SJCRH30 (cell line): ENCODE measurements around the gene FRS3. TPM values are rescaled to one million over a fixed set of nuclear protein-coding genes. Genes with fewer than 3 reads are reported as not detected.
A peak's percentile ranks its signal among the peaks of the same experiment; 100 is the strongest.

Source experiments
- DNase-seq, 2 experiments: peaks; one replicate each; pipeline ENCODE4 v3.0.0-alpha.2; 2015 to 2020
- H3K27ac ChIP-seq: fragments of 250-450 bp; sonication (Bioruptor Pico); 2 replicates; pipeline ENCODE4 v1.5.1; 2020; ENCODE audit warnings: mild to moderate bottlenecking, moderate library complexity
- H3K27me3 ChIP-seq: fragments of 250-450 bp; sonication (Bioruptor Pico); 2 replicates; pipeline ENCODE4 v1.5.1; 2020; ENCODE audit warnings: mild to moderate bottlenecking, moderate library complexity
- H3K36me3 ChIP-seq: fragments of 250-450 bp; sonication (Bioruptor Pico); 2 replicates; pipeline ENCODE4 v1.5.1; 2020; ENCODE audit warnings: mild to moderate bottlenecking, moderate library complexity
- H3K4me1 ChIP-seq: fragments of 250-450 bp; sonication (Bioruptor Pico); 2 replicates; pipeline ENCODE4 v1.5.1; 2020; ENCODE audit warnings: mild to moderate bottlenecking, moderate library complexity
- H3K4me3 ChIP-seq: fragments of 250-450 bp; sonication (Bioruptor Pico); 2 replicates; pipeline ENCODE4 v1.5.1; 2020; ENCODE audit warnings: mild to moderate bottlenecking, moderate library complexity
- H3K9me3 ChIP-seq: fragments of 250-450 bp; sonication (Bioruptor Pico); replicated peaks from 2 replicates; pipeline ENCODE4 v1.5.1; 2020; ENCODE audit warnings: mild to moderate bottlenecking, moderate library complexity
- total RNA-seq: library from RNA; depleted of rRNA; stranded (reverse); fragments of >200 nt; shearing (Covaris generic); gene quantifications from 2 replicates; pipeline ENCODE4 v1.2.3, GENCODE V29; 2014

FRS3 gene
- total RNA-seq, 1 experiment from 2014 or later, result 2.6 TPM

DNA sequence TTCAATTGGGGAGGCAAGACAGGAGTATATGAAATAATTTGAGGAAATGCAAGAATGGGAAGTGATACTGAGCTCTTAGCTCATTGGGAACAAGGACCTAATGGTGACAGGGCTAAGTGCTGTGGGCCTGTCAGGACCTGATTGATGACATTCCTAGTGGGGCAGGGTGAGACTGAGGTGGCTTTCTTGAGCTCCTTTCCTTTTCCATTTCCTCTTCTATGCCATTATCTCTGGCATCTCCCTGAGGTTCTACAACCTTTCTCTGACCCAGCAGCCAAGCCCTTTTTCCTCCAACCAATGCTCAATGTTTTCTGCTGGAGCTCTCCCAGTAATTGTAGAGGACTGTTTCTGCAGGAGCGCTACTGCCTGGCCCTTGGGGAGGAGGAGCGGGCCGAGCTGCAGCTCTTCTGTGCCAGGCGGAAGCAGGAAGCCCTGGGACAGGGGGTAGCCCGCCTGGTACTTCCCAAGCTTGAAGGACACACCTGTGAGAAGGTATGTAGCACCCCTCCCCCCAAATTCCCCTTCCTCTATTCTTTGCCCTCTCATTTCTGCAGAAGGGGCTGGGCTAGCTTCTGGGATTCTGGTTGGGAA, 5.0 kb upstream of the FRS3 start:
- Histone ChIP-seq H3K4me1 (peaks cover 2% of the 10 kb centered on the region; the same call in 1 of the 2 replicates), H3K4me3 (no peak overlapping the region), H3K27me3 (no peaks in the 10 kb centered on the region), H3K27ac (no peak overlapping the region), H3K36me3 (peaks cover 10% of the 10 kb centered on the region), H3K9me3 (no peaks in the 10 kb centered on the region)
- no peak for DNase-seq

GRCh38 chr6:41783106-41783780, 3.5 kb upstream of the FRS3 start:
- Histone ChIP-seq H3K4me1 (peaks cover 5% of the 10 kb centered on the region; the same call in 1 of the 2 replicates), H3K27me3 (no peaks in the 10 kb centered on the region), H3K36me3 (no peaks in the 10 kb centered on the region), H3K9me3 (no peaks in the 10 kb centered on the region), H3K4me3 (no peak overlapping the region), H3K27ac (no peak overlapping the region)
- no peak for DNase-seq

- no peak for DNase-seq
- H3K27me3 ChIP-seq, result no peaks in the 10 kb centered on the region
- no peaks in the 10 kb centered on the region for H3K9me3 ChIP-seq
- H3K4me3 ChIP-seq, result no peak overlapping the region
- H3K36me3 ChIP-seq, result no peaks in the 10 kb centered on the region
- peaks cover 5% of the 10 kb centered on the region; the same call in 1 of the 2 replicates for H3K4me1 ChIP-seq
- no peak overlapping the region for H3K27ac ChIP-seq
Measured at GRCh38 chr6:41781366-41781730, 1.6 kb upstream of the FRS3 start.

- no peak within 1 kb of the TSS for H3K27ac ChIP-seq
Measured at GRCh38 chr6:41780551-41781365, 1.1 kb upstream of the FRS3 start, which contains the start of gene PRICKLE4. TSS of gene PRICKLE4 (plus strand) at chr6:41780782. CDS start at chr6:41783474, 2,692 bp downstream.

DNA sequence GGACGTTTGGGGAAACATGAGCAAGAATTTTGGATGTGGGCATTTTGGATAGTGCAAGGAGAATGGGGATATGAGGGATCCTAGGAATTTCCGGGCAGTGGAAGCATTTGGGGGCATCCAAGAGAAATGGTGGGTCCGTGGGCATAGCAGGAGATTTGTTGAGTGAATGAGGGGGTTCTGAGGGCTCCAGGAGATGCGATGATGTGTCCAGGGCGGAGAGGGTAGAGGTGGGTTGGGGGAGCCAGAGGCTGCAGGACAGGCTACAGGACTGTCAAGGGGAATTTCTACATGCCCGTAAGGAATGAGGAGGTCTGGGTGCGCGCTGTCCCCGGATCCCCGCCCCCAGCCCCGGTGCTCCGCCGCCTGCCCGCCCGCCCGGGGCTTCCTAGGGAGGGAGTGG, 364 bp downstream of the FRS3 start:
- Histone ChIP-seq H3K9me3 (no peaks in the 10 kb centered on the region), H3K4me3 (peak overlapping the region; percentile 64), H3K27me3 (no peaks in the 10 kb centered on the region), H3K4me1 (peaks cover 5% of the 10 kb centered on the region; the same call in 1 of the 2 replicates), H3K27ac (no peak overlapping the region), H3K36me3 (no peaks in the 10 kb centered on the region)
- DNase-seq, result peak in 1 of 2 experiments; percentile 30

More at GRCh38 chr6:41780551-41781365, 1.1 kb upstream of the FRS3 start, which contains the start of gene PRICKLE4:
- H3K9me3 ChIP-seq, result no peaks in the 10 kb centered on the region
- peak; percentile 21 to 46 for DNase-seq
- no peaks in the 10 kb centered on the region for H3K27me3 ChIP-seq
- H3K36me3 ChIP-seq, result no peaks in the 10 kb centered on the region
- peaks cover 5% of the 10 kb centered on the region; the same call in 1 of the 2 replicates for H3K4me1 ChIP-seq
- peak within 1 kb of the TSS; percentile 64 for H3K4me3 ChIP-seq

DNA sequence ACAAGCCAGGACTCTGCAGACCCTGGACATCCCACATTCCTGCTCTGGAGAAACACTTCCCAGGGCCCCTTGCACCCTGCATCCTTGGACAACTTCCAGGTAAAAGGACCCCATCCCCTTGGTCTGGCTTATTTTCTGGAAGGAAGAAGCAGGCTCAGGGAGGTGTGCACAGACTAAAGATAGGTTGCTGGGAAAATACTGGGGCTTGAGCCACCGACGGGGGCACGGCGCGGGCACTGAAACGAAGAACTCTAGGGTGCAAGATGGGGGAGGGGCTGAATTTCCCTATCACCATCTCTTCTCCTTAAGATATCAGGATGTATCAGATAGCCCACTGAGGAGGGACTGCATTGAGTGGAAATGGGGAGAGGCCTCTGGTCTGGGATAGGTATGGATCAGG, 805 bp downstream of the FRS3 start:
- Histone ChIP-seq H3K9me3 (no peaks in the 10 kb centered on the region), H3K4me3 (peak overlapping the region; percentile 64), H3K27me3 (no peaks in the 10 kb centered on the region), H3K4me1 (peaks cover 5% of the 10 kb centered on the region; the same call in 1 of the 2 replicates), H3K27ac (no peak overlapping the region), H3K36me3 (no peaks in the 10 kb centered on the region)
- no peak for DNase-seq

GRCh38 chr6:41777551-41778285, 2.0 kb downstream of the FRS3 start:
- H3K4me1 ChIP-seq, result peaks cover 5% of the 10 kb centered on the region; the same call in 1 of the 2 replicates
- no peaks in the 10 kb centered on the region for H3K36me3 ChIP-seq
- DNase-seq, result no peak
- H3K27ac ChIP-seq, result no peak overlapping the region
- H3K27me3 ChIP-seq, result no peaks in the 10 kb centered on the region
- no peaks in the 10 kb centered on the region for H3K9me3 ChIP-seq
- no peak overlapping the region for H3K4me3 ChIP-seq

DNA sequence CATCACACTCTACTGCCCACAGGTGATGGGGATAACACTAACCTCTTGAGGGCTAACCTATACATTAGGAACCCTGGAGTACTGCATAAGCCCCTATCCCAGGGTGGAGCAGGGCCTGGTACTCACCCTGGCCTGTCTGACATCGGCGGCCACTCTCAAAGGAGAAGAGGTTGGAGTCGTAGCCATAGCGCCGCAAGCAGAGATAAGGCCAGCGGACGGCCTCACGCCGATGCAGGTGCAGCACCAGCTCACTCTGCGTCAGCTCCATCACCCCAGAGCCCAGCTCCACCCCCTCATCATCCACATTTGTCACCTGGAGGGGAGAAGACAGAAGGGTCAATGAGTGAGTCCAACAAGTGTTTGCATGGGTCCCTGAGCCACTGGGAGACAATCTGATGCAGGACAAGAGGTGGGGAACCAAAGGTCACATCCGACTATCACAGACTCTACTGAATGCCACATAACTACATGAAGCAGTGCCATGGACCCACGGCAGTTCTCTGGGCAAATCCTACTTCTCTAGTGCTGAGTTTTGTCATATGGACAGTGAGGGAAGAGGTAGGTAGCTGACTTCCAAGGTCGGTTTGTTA, 4.3 kb downstream of the FRS3 start:
- Histone ChIP-seq H3K27ac (no peak overlapping the region), H3K9me3 (no peaks in the 10 kb centered on the region), H3K4me3 (no peak overlapping the region), H3K4me1 (peaks cover 3% of the 10 kb centered on the region; the same call in 1 of the 2 replicates), H3K27me3 (no peaks in the 10 kb centered on the region), H3K36me3 (no peaks in the 10 kb centered on the region)
- DNase-seq, result no peak

GRCh38 chr6:41774841-41775240, 4.9 kb downstream of the FRS3 start:
- Histone ChIP-seq H3K27me3 (no peaks in the 10 kb centered on the region), H3K4me3 (no peak overlapping the region), H3K27ac (no peak overlapping the region), H3K4me1 (peaks cover 3% of the 10 kb centered on the region; the same call in 1 of the 2 replicates), H3K36me3 (no peaks in the 10 kb centered on the region), H3K9me3 (no peaks in the 10 kb centered on the region)
- DNase-seq, result no peak

GRCh38 chr6:41771058-41771983, 8.4 kb downstream of the FRS3 start:
- Histone ChIP-seq H3K27me3 (no peaks in the 10 kb centered on the region), H3K4me3 (no peak overlapping the region), H3K27ac (no peak overlapping the region), H3K36me3 (no peaks in the 10 kb centered on the region), H3K4me1 (peaks cover 21% of the 10 kb centered on the region), H3K9me3 (no peaks in the 10 kb centered on the region)
- no peak for DNase-seq

DNA sequence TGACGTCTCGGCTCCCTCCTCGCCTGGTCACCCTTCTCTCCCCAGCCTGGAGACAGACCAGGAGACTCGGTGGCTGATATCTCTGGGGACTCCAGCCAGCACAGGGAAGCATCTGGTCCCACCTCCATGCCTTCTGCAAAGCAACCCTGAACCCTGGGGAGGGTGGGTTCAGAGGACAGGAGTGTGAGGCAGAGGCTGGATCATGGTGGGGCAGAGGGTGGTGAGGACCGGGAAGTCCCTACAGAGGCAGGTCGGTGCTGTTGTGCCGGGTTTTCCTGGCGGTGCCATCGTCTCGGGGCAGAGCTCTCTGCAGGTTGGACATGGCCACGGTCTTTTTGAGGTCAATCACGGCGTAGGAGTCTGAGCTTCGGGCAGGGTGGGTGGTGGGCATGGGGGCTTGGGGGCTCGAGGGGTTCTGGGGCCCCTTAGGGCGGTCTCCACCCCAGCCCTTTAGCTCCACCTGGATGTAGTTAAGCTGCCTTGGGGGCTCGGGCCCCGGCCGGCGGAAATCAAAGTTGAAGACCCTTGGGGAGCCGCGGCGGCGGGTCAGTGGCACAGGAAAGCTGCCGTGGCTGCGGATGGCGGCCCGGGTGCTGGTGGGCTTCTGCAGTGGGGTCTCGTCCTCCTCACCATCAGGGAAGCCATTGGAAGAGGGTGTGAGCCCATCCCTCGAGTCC, 9.2 kb downstream of the FRS3 start:
- H3K36me3 ChIP-seq, result no peaks in the 10 kb centered on the region
- no peak for DNase-seq
- H3K4me3 ChIP-seq, result no peak overlapping the region

GRCh38 chr6:41769376-41769775, 10.3 kb downstream of the FRS3 start:
- DNase-seq, result no peak
- no peak overlapping the region for H3K27ac ChIP-seq
- no peaks in the 10 kb centered on the region for H3K27me3 ChIP-seq
- H3K9me3 ChIP-seq, result no peaks in the 10 kb centered on the region
- H3K4me1 ChIP-seq, result peaks cover 21% of the 10 kb centered on the region
- no peak overlapping the region for H3K4me3 ChIP-seq
- no peaks in the 10 kb centered on the region for H3K36me3 ChIP-seq

More for the DNA sequence above, 9.2 kb downstream of the FRS3 start:
- no peak overlapping the region for H3K27ac ChIP-seq
- H3K9me3 ChIP-seq, result no peaks in the 10 kb centered on the region
- H3K4me1 ChIP-seq, result peaks cover 21% of the 10 kb centered on the region
- H3K27me3 ChIP-seq, result no peaks in the 10 kb centered on the region
